Common myeloid progenitor, CD34-positive (primary cell): Measurements from ENCODE around the gene KDM7A.

Experiments
- CTCF ChIA-PET: fragments of 350-600 bp; sonication (Branson Sonifier 250); formaldehyde crosslinking; loops from one replicate; lab custom pipeline; 2021; ENCODE audit warnings: antibody characterized with exemption; lab: Charles Lee
- POLR2A ChIA-PET: fragments of 350-600 bp; sonication (Branson Sonifier 250); formaldehyde crosslinking; loops from one replicate; lab custom pipeline; 2021; ENCODE audit warnings: antibody characterized with exemption; lab: Charles Lee
- DNase-seq, 3 donors: peaks; one replicate each; pipeline versions ENCODE4 v3.0.0 to v3.0.0-alpha.2; 2013
- H3K27ac ChIP-seq, 2 experiments: 1 replicate in 1 of 2; 2 replicates in 1 of 2; pipeline ENCODE4 v1.7.0; 2013; ENCODE audit warnings: inconsistent platforms in 2 of 2, low read length in 2 of 2, mild to moderate bottlenecking in 2 of 2, low read depth in 1 of 2, moderate library complexity in 1 of 2; ENCODE audit not compliant: severe bottlenecking in 2 of 2, insufficient read depth in 1 of 2, poor library complexity in 1 of 2
- H3K27me3 ChIP-seq, 5 experiments: replicated peaks in 2 of 5; 1 replicate in 3 of 5; 2 replicates in 2 of 5; pipeline versions ENCODE4 v1.6.1 to v1.7.0; 2013; ENCODE audit warnings: low read length in 4 of 5, mild to moderate bottlenecking in 2 of 5, moderate library complexity in 2 of 5, inconsistent platforms in 1 of 5; ENCODE audit not compliant: insufficient read depth in 5 of 5, control insufficient read depth in 4 of 5
- H3K36me3 ChIP-seq, 4 experiments: 1 replicate in 2 of 4; 2 replicates in 2 of 4; pipeline versions ENCODE4 v1.6.1 to v1.7.0; 2013; ENCODE audit warnings: low read length in 3 of 4, control low read depth in 1 of 4, mild to moderate bottlenecking in 1 of 4; ENCODE audit not compliant: control insufficient read depth in 4 of 4, insufficient read depth in 4 of 4
- H3K4me1 ChIP-seq, 4 experiments: 1 replicate in 3 of 4; 2 replicates in 1 of 4; pipeline versions ENCODE4 v1.6.1 to v1.7.1; 2013; ENCODE audit warnings: low read length in 3 of 4, mild to moderate bottlenecking in 3 of 4, control low read depth in 1 of 4, inconsistent platforms in 1 of 4, moderate library complexity in 1 of 4; ENCODE audit not compliant: control insufficient read depth in 4 of 4, insufficient read depth in 4 of 4; ENCODE audit errors: control extremely low read depth in 1 of 4
- H3K4me3 ChIP-seq, 7 experiments: 1 replicate in 4 of 7; 2 replicates in 3 of 7; pipeline versions ENCODE4 v1.5.1 to v1.7.0; 2013; ENCODE audit warnings: mild to moderate bottlenecking in 7 of 7, low read length in 6 of 7, moderate library complexity in 6 of 7, inconsistent platforms in 2 of 7, low read depth in 2 of 7, control low read depth in 1 of 7; ENCODE audit not compliant: insufficient read depth in 4 of 7, control insufficient read depth in 1 of 7; ENCODE audit errors: extremely low read depth in 1 of 7
- H3K9me3 ChIP-seq, 5 experiments: 1 replicate in 4 of 5; 2 replicates in 1 of 5; pipeline versions ENCODE4 v1.6.1 to v1.7.1; 2013; ENCODE audit warnings: low read length in 4 of 5, mild to moderate bottlenecking in 2 of 5, inconsistent platforms in 1 of 5, low read depth in 1 of 5, moderate library complexity in 1 of 5; ENCODE audit not compliant: control insufficient read depth in 4 of 5, insufficient read depth in 2 of 5; ENCODE audit errors: control extremely low read depth in 1 of 5
- WGBS: methylation state at CpG from one replicate; pipeline ENCODE4 v1.1.5; 2013; ENCODE audit not compliant: insufficient coverage; 5-methylcytosine and 5-hydroxymethylcytosine counted together

KDM7A gene

DNA sequence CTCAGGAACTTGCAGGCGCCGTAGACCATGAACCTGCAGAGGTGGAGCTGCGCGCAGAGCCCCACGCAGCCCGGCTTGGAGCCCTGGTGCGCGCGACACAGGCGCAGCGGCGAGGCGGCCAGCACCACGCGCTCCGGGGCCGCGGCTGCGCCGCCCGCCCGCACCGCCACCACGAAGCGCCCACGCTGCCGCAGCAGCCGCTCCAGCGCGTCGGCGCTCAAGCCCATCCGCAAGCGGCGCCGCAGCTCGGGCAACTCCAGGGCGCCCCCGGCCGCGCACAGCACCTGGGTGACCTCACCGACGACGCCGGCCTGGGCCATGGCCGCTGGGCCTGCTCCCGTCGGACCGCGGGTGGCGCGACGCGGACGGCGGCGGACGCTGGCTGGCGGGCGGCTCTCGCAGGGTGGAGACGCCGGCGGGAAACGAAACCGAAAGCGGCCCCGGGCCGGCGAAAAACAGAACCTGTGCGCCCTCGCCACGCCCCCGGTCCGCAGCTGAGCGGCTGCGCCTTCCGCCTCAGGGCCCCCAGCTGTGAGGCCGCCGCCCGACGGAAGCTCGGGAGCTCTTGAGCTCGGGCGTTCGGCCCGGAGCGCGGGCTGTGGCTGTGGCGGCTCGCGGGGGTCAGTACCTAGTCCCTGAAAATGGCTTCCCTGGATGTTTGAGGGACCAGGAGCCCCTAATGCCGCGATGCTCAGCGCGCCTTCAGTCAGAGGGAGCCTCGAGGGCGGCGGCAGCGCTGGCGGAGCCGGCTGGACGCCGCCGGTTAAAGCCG lies 114.1 kb downstream of the KDM7A start, which contains the start of gene PARP12:
TSS of gene PARP12 (minus strand) at position 424 of the 772 bp plus-strand sequence. CDS start at position 320, 104 bp downstream.
- DNase-seq: peak; percentile 91 to 95 (median 95)
- Histone ChIP-seq H3K27me3 (no peaks in the 10 kb centered on the region), H3K9me3 (peaks cover 0 to 9% (median 2%) of the 10 kb centered on the region in 5 experiments), H3K4me1 (peaks cover 4 to 40% (median 24%) of the 10 kb centered on the region in 4 experiments), H3K27ac (peak within 1 kb of the TSS; percentile 15 to 76), H3K36me3 (peaks cover 0 to under 1% (median 0%) of the 10 kb centered on the region in 4 experiments), H3K4me3 (peak within 1 kb of the TSS; percentile 64 to 87 (median 82))
- 0% methylated on average over 73 of the region's 106 CpGs for WGBS
- CTCF ChIA-PET: interaction anchor here (0.5 to 1.4 kb wide), 4 partner anchors 8 to 755 kb away, joined by 3 to 6 read pairs (median 4); no protein-coding TSS in a partner anchor
- POLR2A ChIA-PET: no interaction called here

DNA sequence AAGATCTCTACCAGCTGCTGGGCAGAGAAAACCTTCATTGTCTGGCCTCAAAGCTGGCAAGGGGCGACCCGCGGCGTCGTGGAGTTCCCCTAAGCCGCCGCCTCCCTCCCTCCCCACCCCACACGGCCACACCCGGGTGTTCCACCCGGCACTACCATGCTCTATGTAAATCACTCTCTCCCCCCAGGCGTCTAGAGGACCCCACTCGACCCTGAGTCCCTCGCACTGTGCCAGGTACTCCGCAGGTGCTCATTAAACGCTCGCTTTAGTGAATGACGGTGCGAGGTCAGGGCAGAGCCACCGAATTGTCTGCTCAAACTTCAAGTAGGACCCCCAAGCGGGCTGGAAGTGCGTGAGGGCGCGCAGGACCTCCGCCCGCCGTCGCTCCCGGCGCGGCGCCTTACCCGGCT lies 114.7 kb downstream of the KDM7A start:
- H3K27ac ChIP-seq: peak overlapping the region in 1 of 2 experiments; percentile 54
- H3K36me3 ChIP-seq: peaks cover 0 to 2% (median 0%) of the 10 kb centered on the region in 4 experiments
- peaks cover 4 to 40% (median 24%) of the 10 kb centered on the region in 4 experiments for H3K4me1 ChIP-seq
- CTCF ChIA-PET: interaction anchor here (0.5 to 0.8 kb wide), 2 partner anchors 8 to 754 kb away, joined by 3 read pairs; no protein-coding TSS in a partner anchor
- H3K27me3 ChIP-seq: no peaks in the 10 kb centered on the region
- peak; percentile 45 to 83 (median 79) for DNase-seq
- 2% methylated on average over 28 of the region's 32 CpGs for WGBS
- H3K4me3 ChIP-seq: peak overlapping the region; percentile 64 to 87 (median 82)
- POLR2A ChIA-PET: no interaction called here
- peaks cover 0 to 6% (median 0%) of the 10 kb centered on the region in 5 experiments for H3K9me3 ChIP-seq

DNA sequence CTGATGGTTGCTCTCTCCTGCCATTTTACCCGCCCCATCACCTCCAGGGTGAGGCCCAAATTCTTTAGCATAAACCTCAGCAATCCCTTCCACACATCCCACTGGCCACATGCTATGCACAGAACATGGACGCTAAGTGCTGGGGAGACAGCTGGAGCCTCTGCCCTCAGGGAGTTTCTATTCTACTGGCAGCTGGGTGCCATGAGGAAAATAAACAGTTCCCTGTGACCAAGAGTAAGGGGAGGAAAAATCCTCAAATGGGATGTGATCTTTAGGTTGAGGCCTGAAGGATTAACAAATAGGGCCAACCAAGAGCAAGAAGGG lies 115.2 kb downstream of the KDM7A start:
- CTCF ChIA-PET: interaction anchor here (1.3 kb wide), 1 partner anchor 16 kb away, joined by 3 read pairs; no protein-coding TSS in a partner anchor
- H3K4me3 ChIP-seq: peak overlapping the region in 4 of 7 experiments; percentile 75 to 87 (median 83)
- peaks cover 0 to 3% (median 0%) of the 10 kb centered on the region in 5 experiments for H3K9me3 ChIP-seq
- peak overlapping the region in 1 of 2 experiments; percentile 54 for H3K27ac ChIP-seq
- H3K4me1 ChIP-seq: peaks cover 4 to 40% (median 24%) of the 10 kb centered on the region in 4 experiments
- WGBS: 88% methylated on average over 1 of the region's 2 CpGs
- DNase-seq: no peak
- POLR2A ChIA-PET: no interaction called here
- peaks cover 0 to 6% (median 2%) of the 10 kb centered on the region in 4 experiments for H3K36me3 ChIP-seq
- H3K27me3 ChIP-seq: no peaks in the 10 kb centered on the region

DNA sequence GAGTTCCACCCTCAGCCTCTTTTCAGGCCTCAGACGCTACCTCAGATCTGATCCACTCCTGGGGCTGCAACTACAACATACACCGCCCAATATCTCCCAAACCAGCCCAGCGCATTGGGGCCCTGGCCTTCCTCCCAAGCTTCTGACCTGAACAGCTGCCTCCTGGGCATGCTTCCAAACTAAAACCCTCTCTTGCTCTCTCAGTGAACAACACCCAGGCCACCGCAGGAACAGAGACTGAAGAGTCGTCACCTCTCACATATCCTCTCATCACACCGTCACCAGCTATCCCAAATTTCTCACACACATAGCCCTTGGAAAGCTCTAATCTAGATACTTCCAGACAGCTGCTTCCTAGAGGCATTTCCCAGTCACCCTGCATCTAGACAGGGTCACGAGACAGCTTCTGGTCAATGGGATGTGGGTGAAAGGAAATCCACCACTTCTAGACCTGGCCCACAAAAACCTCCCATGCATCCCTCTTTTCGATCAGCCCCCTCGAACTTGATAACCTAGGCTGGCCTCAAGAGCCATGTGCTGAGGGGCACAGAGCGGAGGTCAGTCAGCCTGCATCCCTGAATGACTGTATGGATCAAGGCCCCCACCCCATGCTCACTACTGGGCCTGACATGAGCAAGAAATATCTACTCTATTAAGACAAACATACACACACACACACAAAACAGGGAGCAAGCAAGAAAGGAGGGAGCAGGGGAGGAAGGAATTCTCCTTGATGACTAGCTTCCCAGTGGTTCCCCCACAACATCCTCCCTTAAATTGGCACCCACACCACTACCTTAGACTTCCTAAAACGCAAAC lies 115.8 kb downstream of the KDM7A start:
- WGBS: 32% methylated on average over 10 of the region's 11 CpGs
- CTCF ChIA-PET: interaction anchor here (0.7 to 1.3 kb wide), 2 partner anchors 10 to 16 kb away, joined by 3 read pairs; no protein-coding TSS in a partner anchor
- H3K27me3 ChIP-seq: no peaks in the 10 kb centered on the region

DNA sequence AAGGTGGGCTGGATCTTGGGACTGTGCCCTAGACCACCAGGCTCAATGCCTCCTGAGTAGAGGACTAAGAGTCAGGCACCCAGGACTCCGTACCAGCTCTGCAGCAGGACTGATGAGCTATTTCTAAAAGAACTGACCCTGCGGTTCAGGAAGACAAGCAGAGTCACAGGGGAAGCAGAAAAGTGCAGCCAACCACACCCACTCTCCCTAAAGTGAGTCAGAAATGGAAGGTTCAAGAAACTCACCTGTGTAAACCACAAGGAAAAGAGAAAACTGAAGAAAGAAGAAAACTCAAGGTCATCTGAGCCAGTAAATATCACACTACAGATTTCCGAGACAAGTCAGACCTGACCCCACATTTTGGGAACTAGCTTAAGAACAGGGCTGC lies 116.5 kb downstream of the KDM7A start:
- 100% methylated on average over 3 of the region's 3 CpGs for WGBS
- Histone ChIP-seq H3K36me3 (peaks cover 0 to 11% (median 3%) of the 10 kb centered on the region in 4 experiments), H3K4me3 (no peak overlapping the region), H3K27me3 (no peaks in the 10 kb centered on the region), H3K9me3 (no peaks in the 10 kb centered on the region), H3K4me1 (peaks cover 4 to 40% (median 24%) of the 10 kb centered on the region in 4 experiments), H3K27ac (peak overlapping the region in 1 of 2 experiments; percentile 28)
- CTCF ChIA-PET: interaction anchor here (0.6 to 1.3 kb wide), 2 partner anchors 15 to 16 kb away, joined by 3 read pairs; no protein-coding TSS in a partner anchor
- POLR2A ChIA-PET: no interaction called here
- DNase-seq: no peak

More for the DNA sequence above, 115.8 kb downstream of the KDM7A start:
- POLR2A ChIA-PET: no interaction called here
- H3K4me1 ChIP-seq: peaks cover 4 to 40% (median 24%) of the 10 kb centered on the region in 4 experiments
- H3K9me3 ChIP-seq: peaks cover 0 to 2% (median 0%) of the 10 kb centered on the region in 5 experiments
- peaks cover 0 to 7% (median 3%) of the 10 kb centered on the region in 4 experiments for H3K36me3 ChIP-seq
- peak in 2 of 3 donors; percentile 44 to 58 for DNase-seq
- H3K4me3 ChIP-seq: peak overlapping the region in 4 of 7 experiments; percentile 0 to 75 (median 22)
- peak overlapping the region in 1 of 2 experiments; percentile 28 for H3K27ac ChIP-seq

DNA sequence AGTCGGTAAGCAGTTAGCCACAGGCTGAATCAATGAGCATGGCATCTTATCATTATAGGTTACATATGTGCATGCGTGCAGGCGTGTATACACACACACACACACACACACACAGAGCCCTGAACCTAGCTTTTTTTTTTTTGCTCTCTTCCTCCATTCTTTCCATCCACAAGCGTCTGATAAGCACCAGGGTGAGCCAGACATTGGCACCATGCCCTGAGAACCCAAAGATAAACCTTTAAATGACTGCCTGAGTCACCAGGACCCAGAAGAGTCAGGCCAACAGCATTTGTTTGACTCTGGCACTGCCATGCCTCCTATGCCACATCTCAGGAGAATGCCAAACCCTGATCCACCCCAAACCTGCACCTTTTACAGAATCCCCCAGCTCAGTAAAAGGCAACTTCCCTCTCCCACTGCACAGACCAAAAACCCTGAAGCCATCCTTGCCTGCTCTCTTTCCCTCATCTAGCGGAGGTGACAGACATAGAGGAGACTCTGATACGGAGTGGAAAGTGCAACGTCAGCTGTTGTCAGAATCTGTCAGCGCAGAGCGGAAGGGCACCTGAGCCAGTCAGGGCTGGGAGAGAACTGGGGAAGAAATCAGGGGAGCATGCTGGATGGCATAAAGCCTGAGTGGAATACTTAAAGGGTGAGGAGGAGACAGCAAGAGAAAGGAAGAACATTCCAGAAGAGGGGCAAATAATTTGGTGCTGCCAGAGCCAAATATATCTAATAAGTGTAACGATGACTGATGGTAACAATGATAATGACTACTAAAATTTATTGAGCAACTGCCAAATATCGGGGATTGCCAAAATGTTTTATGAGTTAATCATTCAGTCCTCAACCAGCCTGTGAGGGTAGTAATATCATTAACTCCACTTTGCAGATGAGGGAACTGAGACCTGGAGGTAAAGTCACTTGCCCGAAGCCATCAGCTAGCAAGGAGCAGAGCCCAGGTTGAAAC lies 117.2 kb downstream of the KDM7A start:
- DNase-seq: peak; percentile 78 to 89 (median 86)
- Histone ChIP-seq H3K27me3 (no peaks in the 10 kb centered on the region), H3K4me3 (no peak overlapping the region), H3K36me3 (peaks cover 2 to 14% (median 4%) of the 10 kb centered on the region in 4 experiments), H3K27ac (no peak overlapping the region), H3K9me3 (no peaks in the 10 kb centered on the region), H3K4me1 (peaks cover 4 to 40% (median 24%) of the 10 kb centered on the region in 4 experiments)
- 86% methylated on average over 8 of the region's 12 CpGs for WGBS
- POLR2A ChIA-PET: no interaction called here
- CTCF ChIA-PET: interaction anchor here (0.6 to 1.0 kb wide), 2 partner anchors 11 to 15 kb away, joined by 3 to 4 read pairs; no protein-coding TSS in a partner anchor
